CD4-positive, alpha-beta T cell treated with Interleukin-12 subunit alpha and Interleukin-12 subunit beta, for 1 hour (primary cell): ENCODE results near the gene NODAL.

ENCODE experiments used
- DNase-seq: peaks from one replicate; pipeline ENCODE4 v3.0.0-alpha.2; 2020

The NODAL gene

GRCh38 chr10:70432561-70433263 lies 8.8 kb downstream of the NODAL start:
- DNase-seq = peak; percentile 8

DNA sequence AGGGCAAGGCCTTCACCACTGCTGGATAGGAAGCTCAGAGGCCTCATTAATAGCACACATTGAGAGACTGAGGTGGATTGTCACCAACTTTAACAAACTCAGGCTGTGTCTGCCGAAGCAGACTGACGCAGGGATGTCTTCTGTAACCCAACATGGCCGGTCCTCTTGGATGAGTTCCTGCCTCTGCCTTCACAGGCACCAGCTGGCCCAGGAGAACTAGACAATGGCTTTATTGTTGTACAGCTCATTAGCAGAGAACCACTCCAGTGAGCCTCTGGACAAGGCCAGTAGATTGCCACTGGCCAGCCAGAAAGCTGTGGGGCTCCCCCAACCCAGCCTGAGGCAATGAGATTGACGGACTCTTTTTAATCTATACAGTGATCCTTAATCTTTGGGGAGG lies 9.4 kb downstream of the NODAL start:
- DNase-seq = no peak

- DNase-seq = no peak
Measured at GRCh38 chr10:70430493-70431445, 10.7 kb downstream of the NODAL start.

DNA sequence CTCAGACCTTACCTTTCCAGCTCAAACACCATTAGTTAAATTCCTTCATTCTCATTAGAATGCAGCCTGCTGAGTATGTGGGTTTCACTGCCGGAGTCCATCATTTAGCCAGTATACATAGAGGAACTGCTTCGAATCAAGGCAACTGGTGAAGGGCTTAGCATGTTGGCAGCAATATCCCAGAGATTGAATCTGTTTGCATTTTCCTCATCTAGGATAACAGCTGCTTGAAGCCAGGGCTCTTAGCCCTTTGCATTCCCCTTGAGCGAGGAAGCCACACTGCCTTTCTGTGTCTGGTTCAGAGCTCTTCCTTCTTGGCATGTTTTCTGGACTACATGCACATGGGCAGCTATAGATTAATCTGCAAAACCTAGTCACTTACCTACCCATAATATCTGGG lies 14.7 kb downstream of the NODAL start:
- no peak for DNase-seq

- DNase-seq = no peak
Measured at GRCh38 chr10:70425096-70425495, 16.4 kb downstream of the NODAL start.

GRCh38 chr10:70424320-70424719 lies 17.2 kb downstream of the NODAL start:
- no peak for DNase-seq

GRCh38 chr10:70418713-70419112 lies 22.8 kb downstream of the NODAL start:
- DNase-seq = no peak

GRCh38 chr10:70418229-70418628 lies 23.3 kb downstream of the NODAL start:
- no peak for DNase-seq

DNA sequence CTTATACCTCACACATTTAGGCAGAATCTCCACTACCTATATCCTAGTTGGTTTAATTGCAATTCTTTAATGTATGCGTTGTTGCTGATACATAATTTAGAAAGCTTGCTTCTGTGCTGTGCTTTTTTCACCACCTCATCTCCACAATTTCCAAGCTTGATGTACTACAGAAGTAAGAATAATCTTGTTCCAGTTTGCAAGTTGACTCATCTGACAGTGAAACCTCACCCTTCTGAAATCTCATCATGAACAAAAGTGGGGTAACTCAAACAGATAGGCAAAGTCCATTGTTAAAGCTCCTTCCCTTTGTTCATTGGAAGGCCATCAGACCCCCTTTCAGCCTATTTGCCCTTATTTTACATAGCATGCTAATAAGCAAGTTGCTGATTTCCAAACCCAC lies 23.9 kb downstream of the NODAL start:
- no peak for DNase-seq

DNA sequence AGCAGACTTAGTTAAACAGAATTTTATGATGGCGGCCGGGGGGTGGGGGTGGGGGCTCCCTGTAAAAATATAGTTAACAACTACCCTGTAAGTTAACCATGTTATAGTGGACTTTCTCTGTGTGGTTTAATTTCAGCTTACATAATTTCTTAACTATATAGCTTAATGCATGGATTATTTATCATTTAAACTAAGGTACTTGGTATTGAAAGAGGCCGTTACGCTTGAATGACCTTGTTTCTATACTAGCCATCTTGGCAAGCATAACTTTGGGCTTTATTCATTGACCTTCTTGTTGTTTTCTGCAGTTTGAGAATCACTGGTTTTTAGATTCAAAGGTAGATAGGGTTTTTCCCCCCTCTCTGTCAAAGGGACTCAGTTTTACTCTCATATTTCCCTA lies 29.1 kb downstream of the NODAL start:
- no peak for DNase-seq

- no peak for DNase-seq
Measured at GRCh38 chr10:70410608-70411007, 30.9 kb downstream of the NODAL start.

- DNase-seq = no peak
Measured at GRCh38 chr10:70409772-70410171, 31.7 kb downstream of the NODAL start.

DNA sequence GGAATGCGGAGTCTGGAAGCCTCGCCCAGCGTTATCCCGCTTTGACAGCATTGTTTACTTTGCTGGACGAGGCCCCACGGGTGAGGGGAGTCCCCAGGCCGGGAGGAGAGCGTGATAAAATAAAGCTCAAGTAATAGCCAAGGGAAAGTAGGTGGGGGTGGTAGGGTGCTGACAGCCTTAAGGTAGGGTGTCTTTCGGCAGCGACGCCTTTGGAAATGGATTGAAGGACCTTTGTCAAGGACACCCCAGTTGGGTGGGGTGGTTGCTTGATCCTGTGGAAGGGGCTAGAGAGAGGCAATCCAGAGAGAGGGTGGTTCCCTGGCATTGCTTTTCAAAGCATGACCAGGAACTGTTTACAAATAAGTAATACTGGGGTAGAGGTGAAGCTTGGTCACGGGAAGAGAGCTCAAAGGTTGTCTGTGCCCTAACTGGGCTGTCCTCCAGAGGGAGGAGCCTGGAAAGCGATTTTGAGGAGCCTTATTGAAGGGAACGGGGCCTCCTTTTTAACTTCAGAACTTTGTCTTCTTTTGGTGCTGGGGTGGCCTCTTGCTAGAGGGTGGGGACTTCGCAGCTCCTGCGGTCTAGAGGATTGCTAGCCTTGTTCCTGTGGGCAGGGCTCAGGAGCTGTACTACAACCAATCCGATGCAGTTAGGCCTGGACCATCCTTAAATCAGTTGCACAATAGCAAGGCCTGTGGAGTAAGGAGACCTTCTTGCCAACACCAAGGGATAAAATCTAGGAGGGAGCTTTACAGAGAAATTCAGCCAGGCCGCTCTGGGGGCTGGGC lies 36.2 kb downstream of the NODAL start:
- DNase-seq = peak; percentile 47

- DNase-seq = no peak
Measured at GRCh38 chr10:70404787-70405036, 36.8 kb downstream of the NODAL start.

DNA sequence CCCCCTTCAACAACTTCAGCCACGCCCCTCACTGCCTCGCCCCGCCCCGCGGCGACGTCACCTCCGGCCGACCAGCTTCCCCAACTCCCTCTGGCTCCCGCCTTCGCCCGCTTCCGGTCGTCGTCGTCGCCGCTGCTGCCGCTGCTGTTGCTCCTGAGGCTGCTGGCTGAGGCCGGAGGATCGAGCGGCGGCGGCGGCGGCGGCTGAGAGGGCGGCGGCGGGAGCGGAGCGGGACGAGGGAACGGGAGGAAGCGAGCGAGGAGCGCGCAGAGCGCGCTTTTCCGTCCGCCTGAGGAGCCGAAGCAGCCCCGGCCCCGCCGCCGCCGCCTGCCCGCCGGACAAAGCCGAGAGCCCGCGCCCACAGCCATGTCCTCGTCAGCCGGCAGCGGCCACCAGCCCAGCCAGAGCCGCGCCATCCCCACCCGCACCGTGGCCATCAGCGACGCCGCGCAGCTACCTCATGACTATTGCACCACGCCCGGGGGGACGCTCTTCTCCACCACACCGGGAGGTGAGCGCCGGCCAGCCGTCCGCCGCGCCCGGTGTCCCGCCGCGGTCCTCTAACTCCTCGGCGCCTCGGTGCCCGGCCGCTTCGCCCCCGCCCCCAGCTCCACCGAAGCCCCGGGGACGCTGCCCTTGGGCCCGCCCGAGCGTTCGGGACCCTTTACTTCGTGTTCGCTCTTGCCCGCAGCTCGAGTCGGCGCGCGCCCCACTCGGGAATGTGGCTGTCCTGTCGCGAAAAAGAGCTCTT lies 37.3 kb downstream of the NODAL start, which contains the start of gene EIF4EBP2:
EIF4EBP2 (plus strand) TSS at position 110 of the 751 bp plus-strand sequence; CDS start at position 367, 257 bp downstream.
- DNase-seq = peak; percentile 98

DNA sequence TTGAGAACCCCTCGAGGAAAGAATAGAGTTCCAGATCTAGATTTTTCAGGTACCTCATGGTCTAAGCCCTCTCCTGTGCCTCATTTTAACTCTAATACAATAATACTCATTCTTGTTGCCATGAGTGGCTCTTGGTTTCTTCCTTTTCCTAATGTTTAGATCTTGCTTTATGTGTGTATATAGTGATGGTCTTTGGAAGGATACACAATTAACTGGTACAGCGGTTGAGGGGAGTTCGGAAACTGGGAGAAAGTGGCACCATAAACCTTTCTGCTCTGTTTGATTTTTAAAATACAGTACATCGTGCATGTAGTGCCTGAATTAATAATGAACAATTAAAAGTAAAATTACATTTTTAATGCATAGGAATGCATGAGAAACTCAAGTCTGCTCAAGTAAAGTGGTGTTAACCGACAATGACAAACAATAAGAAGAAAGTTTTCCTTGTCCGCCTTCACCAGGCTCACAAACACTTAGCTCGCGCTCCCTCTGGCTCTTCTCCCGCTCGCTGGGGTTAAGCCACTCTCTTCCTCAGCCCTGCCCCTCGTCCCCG lies 37.9 kb downstream of the NODAL start:
- no peak for DNase-seq

DNA sequence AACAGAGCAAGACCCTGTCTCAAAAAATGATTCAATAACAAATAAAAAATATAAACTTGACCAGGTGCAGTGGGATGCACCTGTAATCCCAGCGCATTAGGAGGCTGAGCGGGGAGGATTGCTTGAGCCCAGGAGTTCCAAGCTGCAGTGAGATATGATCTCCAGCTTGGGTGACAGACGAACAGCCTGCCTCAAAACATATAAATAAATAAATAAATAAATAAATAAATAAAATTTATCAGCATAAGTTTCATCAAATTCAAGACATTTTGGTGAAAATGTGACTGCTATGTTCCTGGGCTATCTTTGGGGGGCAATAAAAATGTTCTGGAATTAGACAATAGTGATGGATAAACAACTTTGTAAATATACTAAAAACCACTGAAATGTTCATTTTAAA lies 42.3 kb downstream of the NODAL start:
- DNase-seq = no peak

DNA sequence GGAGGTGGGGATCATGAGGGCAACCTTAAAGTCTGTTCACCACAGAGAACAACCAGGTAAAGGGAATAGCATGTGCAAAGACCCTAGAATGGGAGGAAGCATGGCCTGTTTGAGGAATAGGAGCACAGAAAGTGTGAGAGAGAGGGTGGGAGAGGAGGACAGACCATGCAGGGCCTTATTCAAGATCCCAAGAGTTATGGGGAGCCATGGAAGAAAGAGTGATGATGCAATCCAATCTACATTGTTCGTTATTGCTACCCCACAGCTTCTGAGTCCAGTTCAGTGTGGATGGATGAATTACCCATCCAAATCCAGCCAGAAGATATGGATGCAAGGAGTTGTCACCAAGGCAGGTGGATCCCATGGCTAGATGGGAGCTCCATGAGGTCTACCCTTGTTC lies 45.3 kb downstream of the NODAL start:
- no peak for DNase-seq

- DNase-seq = no peak
Measured at GRCh38 chr10:70391654-70392053, 49.8 kb downstream of the NODAL start.
